ENCODE measurements around the gene MAGEB17. TPM values are rescaled to one million over a fixed set of nuclear protein-coding genes. Genes with fewer than 3 reads are reported as not detected.

MAGEB17 gene
- total RNA-seq, 1 donor from 2014 or later, result not detected

GRCh38 chrX:16138108-16138427 is 29.2 kb upstream of the MAGEB17 start:
- no peak for DNase-seq (ENCODE audit: low spot score in 2 of 2, unreplicated experiment in 2 of 2)
- Mint-ChIP-seq H3K36me3 (no peaks in the 10 kb centered on the region), H3K27ac (no peak overlapping the region)

GRCh38 chrX:16140448-16140847 is 26.8 kb upstream of the MAGEB17 start:
- peaks cover 40% of the 10 kb centered on the region for H3K4me1 Mint-ChIP-seq
- H3K4me3 Mint-ChIP-seq, result no peak overlapping the region

More at GRCh38 chrX:16138108-16138427, 29.2 kb upstream of the MAGEB17 start:
- no peaks in the 10 kb centered on the region for H3K27me3 Mint-ChIP-seq (ENCODE audit: low read depth)
- peaks cover 12% of the 10 kb centered on the region for H3K9me3 Mint-ChIP-seq
- H3K4me1 Mint-ChIP-seq, result peaks cover 35% of the 10 kb centered on the region
- no peak for TF ChIP-seq CTCF (IDR thresholded peaks at IDR 0.05; ENCODE audit: unreplicated experiment)
- no peak overlapping the region for H3K4me3 Mint-ChIP-seq

GRCh38 chrX:16140983-16141382 is 26.3 kb upstream of the MAGEB17 start:
- Mint-ChIP-seq H3K27me3 (ENCODE audit: low read depth) (no peaks in the 10 kb centered on the region), H3K9me3 (peaks cover 18% of the 10 kb centered on the region), H3K4me1 (peaks cover 34% of the 10 kb centered on the region), H3K4me3 (no peak overlapping the region), H3K36me3 (peaks cover 3% of the 10 kb centered on the region), H3K27ac (peak overlapping the region; percentile 28)
- TF ChIP-seq CTCF (IDR thresholded peaks at IDR 0.05; ENCODE audit: unreplicated experiment), result no peak
- DNase-seq (ENCODE audit: low spot score in 2 of 2, unreplicated experiment in 2 of 2), result no peak

More at GRCh38 chrX:16140448-16140847, 26.8 kb upstream of the MAGEB17 start:
- Mint-ChIP-seq H3K27me3 (ENCODE audit: low read depth) (no peaks in the 10 kb centered on the region), H3K9me3 (peaks cover 18% of the 10 kb centered on the region), H3K36me3 (peaks cover 3% of the 10 kb centered on the region), H3K27ac (peak overlapping the region; percentile 7)
- no peak for DNase-seq (ENCODE audit: low spot score in 2 of 2, unreplicated experiment in 2 of 2)
- no peak for TF ChIP-seq CTCF (IDR thresholded peaks at IDR 0.05; ENCODE audit: unreplicated experiment)

GRCh38 chrX:16141422-16142245 is 25.6 kb upstream of the MAGEB17 start:
- Mint-ChIP-seq H3K27ac (peak overlapping the region; percentile 28), H3K36me3 (peaks cover 3% of the 10 kb centered on the region), H3K4me3 (no peak overlapping the region), H3K9me3 (peaks cover 18% of the 10 kb centered on the region), H3K27me3 (ENCODE audit: low read depth) (no peaks in the 10 kb centered on the region), H3K4me1 (peaks cover 33% of the 10 kb centered on the region)
- TF ChIP-seq CTCF (IDR thresholded peaks at IDR 0.05; ENCODE audit: unreplicated experiment), result no peak
- DNase-seq (ENCODE audit: low spot score in 2 of 2, unreplicated experiment in 2 of 2), result no peak

GRCh38 chrX:16142246-16142558 is 25.1 kb upstream of the MAGEB17 start:
- peaks cover 3% of the 10 kb centered on the region for H3K36me3 Mint-ChIP-seq
- H3K9me3 Mint-ChIP-seq, result peaks cover 18% of the 10 kb centered on the region
- H3K27ac Mint-ChIP-seq, result peak overlapping the region; percentile 29
- no peak overlapping the region for H3K4me3 Mint-ChIP-seq
- TF ChIP-seq CTCF (IDR thresholded peaks at IDR 0.05; ENCODE audit: unreplicated experiment), result no peak
- H3K27me3 Mint-ChIP-seq (ENCODE audit: low read depth), result no peaks in the 10 kb centered on the region
- peaks cover 33% of the 10 kb centered on the region for H3K4me1 Mint-ChIP-seq
- no peak for DNase-seq (ENCODE audit: low spot score in 2 of 2, unreplicated experiment in 2 of 2)

All from mesothelial cell of epicardium (in vitro differentiated cells).